Activated CD8-positive, alpha-beta memory T cell treated with anti-CD3 and anti-CD28 coated beads, Interleukin-2, amount 50 U/mL, for 1 hour (primary cell): ENCODE results near the gene FAM219A.

Experiments used
- DNase-seq: peaks from one replicate; pipeline ENCODE4 v3.0.0-alpha.2; 2020; ENCODE audit errors: extremely low read depth

FAM219A gene

DNA sequence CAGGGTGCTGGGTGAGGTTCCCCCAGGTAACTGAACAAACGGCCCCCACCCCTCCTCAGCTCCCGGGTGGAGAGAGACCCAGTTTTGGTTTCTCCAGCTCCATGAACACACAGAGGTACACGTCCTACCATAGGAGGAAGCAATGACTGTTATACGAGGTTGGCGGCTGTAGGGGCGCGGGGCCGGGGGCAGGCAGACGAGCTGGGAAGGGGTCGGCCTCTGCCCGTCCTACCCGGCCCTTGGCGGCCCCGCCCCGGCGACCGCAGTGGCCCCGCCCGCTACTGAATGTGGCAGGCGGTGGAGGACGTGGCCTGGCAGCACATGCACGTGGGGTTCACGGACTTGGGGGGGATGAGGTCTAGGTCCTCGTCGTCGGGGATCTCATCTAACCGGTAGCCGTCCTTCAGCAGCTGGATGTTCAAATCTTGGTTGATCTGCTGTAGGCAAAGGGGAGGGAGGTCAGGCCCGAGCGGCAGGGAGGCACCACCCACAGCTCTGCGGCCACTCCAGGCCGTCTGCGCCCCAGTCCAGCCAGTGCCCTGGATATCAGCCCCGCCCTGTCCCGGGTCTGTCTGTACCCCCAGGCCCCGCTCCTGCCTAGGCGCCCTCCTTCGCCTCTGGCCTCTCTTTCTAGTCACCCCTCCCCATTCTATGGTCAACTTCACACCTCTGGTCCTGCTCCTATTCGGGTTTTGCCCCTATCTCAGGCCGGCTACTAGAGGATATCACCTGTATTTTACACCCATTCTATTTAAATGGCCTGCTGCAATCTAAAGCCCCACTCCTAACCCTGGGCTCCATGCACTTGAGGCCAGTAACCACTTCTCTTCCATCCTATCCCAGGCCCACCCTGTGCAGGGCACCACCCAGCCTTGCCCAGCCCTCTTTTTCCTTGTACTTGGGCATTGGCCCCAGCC, 57.4 kb downstream of the FAM219A start:
- DNase-seq = no peak

GRCh38 chr9:34400275-34400674, 58.1 kb downstream of the FAM219A start:
- no peak for DNase-seq

- DNase-seq = no peak
Observed at GRCh38 chr9:34399729-34400128, 58.6 kb downstream of the FAM219A start.

DNA sequence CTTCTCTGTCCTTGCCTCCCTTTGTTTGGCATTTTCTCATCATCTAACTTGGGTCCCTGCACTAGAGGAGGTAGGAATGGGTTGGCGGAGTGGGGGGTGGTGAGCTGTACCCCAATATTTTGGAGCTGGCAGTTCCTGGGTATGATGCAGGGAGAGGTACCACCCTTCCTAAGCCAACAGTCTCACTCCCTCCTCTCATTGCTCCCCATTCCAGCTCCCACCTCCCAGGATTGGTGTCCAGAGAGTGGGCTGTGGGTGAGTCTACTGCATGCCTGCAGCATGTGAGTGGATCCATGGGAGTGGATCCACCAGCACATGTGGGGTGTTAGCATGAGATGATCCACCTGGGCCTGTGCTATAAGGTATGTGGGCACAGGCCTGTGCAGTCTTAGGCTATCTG, 59.5 kb downstream of the FAM219A start:
- DNase-seq = no peak

DNA sequence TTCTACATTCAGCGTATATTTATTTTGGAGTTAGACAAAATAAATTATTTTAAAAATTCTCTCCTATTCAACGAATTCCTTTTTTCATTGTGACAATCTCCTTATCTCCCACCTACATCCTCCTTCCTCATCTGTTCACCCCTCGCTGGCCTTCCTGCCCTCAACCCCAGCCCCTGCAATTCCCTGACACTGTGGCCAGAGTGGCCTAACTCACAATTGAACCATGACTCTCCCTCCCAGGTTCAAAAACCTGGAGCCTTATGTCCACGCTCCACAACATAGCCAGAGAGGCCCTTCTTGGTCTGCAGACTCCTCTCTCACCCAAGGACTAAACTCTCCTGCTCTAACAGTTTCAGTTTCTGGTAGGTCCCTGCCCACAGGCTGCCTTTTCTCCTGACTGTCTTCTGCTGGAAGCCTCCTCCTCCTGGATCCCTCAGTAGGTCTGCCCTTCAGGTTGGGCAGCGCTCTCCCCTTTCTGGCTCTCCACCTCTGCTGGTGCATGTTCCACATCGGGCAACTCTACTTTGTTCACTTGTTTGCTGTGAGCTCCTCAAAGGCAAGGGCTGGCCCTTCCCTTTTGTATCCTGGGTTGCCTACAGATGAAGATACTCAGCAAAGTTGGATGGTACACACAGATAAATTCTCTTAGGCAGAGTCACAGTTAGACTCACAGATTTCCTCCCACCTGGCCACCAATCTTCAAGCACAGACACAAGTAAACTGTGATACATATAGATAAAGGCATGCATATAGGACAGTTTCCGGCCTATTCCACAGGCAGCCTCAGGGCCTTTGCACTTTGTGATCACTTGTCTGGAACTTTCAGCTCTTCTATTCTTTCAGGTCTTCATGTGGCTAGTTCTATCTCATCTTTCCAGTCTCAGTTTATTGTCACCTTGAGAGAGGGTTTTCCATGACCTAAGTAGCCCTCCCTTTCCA, 61.8 kb downstream of the FAM219A start:
- no peak for DNase-seq

DNA sequence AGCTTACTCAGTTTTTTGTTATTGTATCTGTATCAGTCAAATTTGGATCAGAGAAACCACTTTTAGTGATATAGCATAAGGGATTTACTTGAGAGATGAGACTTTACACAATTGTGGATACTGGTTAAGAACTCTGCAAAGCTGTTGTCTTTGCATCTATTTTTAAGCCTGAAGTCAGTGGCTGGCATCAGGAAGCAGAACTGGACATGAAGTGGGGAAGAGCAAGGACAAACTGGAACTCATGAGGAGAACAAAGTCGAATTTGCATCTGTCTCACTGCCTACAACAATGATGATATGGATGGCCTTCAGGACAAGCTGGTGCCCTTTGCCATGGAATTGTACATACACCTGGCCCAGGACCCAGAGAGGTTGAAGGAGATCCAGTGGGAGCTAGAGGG, 65.9 kb downstream of the FAM219A start:
- DNase-seq = no peak

GRCh38 chr9:34387239-34387638, 71.1 kb downstream of the FAM219A start:
- no peak for DNase-seq

- DNase-seq = no peak
Observed at GRCh38 chr9:34386656-34387055, 71.7 kb downstream of the FAM219A start.

DNA sequence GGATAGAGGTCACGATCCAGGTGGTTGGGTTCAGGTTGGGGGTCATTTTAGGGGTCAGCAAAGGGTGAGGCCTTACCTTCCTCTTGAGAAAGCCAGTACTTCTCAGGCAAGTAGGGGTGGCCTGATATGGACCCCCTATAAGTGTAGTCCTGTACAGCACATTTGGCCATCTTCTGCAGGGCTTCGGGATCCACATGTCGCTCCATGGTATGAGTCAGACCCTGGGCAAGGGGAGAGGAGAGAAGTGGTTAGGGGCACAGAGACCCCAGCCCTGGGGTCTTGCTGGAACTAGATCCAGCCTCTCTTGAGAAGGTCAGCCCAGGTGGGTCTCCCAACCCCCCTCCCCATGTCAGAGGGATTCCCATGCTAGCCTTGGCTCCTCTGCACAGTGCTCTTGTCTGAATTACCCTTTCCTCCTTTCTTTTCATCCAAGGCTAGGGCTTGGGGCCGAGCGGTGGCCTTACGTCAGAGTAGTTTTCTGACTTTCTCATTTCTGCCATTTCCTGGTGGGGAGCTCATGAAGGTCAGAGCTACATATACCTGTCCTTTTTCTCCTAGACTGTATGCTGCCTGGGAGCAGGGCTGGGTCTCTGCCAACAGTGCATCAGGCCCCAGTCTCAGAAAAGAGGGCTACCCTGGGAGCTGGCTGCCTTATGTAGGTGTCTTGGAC, 72.7 kb downstream of the FAM219A start:
- no peak for DNase-seq

DNA sequence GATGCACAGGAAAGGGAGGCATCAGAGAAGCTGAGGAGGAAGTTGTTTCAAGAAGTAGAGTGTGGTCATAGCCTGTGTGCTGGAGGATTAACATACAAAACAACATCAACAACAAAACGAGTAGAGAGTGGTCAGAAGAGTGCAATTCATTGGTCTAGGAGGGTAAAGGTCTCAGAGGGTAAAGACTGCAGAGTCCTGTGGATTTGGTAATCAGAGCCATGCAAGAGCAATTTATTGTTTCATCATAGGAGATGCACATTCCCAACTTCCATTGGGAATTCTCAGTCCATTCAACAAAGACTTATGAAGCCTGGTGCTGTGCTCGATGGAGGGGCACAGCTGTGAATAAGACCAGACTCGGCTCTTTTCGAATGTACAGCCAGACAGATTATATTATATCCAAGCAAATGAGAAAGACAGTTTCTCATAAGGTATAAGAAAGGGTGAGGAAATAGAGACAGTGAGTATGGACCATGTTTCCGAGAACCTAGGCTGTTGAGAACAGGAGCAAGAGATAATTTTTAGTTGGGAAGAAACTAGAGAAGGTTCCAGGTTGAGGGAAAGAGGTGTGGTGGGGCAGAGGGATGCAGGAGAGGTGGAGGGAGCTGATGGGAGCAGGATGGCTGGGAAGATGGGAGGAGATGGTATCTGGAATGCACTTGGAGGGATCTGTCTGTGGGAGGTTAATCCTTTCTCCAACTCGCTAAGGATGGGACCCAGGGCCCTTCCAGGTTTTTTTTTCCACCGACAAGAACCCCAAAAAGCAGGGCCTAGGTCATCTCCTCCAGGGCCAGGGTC, 73.8 kb downstream of the FAM219A start:
- no peak for DNase-seq

- no peak for DNase-seq
Observed at GRCh38 chr9:34383904-34384303, 74.5 kb downstream of the FAM219A start.

- DNase-seq = no peak
Observed at GRCh38 chr9:34382879-34383278, 75.5 kb downstream of the FAM219A start.

- DNase-seq = no peak
Observed at GRCh38 chr9:34382054-34382453, 76.3 kb downstream of the FAM219A start.

DNA sequence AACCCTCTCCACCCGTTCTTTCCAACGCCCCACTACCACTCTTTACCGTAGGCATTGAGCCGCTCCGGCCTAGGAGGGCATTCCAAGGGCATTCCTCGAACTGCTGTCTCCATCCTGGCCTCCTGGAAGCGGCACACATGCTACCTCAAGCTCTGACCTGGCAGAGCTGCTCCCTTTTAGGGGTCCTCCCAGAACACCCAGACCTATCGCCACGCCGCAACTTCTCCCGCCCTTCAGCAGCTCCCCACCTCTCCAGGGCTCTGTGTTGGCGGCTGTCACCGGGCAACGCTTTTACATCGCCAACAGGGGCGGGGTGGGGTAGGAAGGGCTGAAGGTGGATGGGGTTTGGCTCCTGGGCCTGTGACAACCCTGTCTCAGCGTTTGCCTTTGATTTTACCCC, 77.0 kb downstream of the FAM219A start:
- no peak for DNase-seq

- no peak for DNase-seq
Observed at GRCh38 chr9:34380511-34381315, 77.7 kb downstream of the FAM219A start.

DNA sequence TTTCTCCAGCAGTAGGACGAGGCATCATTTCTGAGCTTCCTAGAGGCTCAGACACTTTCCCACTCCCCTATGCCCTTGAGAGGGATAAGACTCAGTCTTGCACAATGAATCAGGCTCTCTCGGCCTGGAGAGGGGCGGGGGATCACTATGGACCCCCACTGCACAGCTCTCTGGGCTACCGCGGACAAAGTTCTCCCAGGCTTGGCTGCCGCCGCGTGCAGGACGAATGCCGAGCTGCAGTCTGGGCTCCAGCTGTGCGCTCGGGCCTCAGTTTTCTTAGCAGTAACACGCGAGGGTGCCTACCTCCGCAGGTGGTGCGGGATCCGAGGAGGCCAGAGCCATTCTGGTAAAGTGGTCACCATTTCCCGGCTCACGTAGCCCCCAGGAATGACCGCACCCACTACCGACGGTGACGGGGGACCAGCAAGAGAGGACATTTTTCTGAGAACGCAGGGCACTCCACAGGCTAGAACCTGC, 78.3 kb downstream of the FAM219A start:
- DNase-seq = no peak

DNA sequence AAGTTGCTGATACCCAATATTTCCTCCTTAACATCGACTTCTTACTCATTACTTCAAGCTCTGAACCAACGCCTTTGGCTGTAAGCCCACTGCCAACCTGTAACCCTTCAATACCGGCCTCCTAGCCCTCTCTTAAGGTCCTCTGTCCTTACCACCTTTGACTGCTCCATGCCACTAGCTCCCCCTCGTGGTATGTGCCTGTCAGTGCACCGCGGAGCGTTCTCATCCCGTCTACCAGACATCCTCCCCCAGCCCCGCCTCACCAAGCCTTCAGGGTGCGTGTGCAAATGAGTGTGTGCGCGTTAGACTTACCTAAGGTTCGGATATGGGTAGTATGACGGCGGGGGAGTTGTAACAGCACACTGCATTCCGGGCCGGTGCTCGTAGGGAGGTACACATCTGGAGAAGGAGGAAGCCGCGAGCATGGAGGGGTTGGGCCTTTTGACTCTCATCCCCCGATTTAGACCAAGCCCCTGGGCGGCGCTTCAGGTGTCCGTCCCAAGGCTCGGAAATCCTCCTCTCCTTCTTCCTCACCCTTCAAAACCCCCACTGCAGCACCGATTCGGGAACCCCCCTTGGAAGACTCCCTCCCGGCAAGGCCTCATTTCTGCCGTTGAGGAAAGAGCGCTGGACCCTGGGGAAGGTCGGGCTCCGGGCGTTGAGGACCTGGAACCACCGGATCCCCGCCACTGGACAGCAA, 78.9 kb downstream of the FAM219A start:
- peak; percentile 74 for DNase-seq

DNA sequence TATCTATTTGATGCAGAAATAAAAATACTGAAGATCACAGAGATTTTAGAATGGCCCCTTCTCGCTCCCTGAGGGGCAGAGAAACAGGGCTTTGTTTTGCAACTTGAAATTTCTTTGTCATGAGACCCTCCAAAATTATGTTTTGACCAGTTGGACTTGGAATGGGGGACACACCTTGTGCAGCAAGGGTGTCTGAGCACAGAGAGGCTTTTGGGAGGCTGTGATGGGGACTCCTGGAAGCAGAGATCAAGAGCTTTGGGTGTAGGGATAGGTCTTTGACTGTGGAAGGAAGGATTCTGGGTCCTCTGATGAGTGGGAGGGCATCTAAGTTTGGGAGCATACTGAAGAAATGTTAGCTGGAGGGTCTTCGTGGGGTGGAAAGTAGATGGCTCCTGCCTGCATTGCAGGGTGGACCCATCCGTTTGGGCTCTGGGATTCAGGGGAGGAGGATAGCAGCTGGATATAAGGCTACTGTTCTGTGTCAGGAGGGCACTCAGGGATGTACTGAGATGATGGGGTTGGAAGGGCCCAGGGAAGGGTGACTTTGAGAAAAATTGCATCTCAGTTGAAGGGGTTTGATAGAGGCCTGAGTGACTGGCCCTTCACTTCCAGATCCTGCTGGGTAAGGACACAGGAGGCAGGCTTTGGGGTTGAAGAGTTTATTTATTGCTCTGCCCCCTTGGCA, 79.9 kb downstream of the FAM219A start:
- DNase-seq = no peak

DNA sequence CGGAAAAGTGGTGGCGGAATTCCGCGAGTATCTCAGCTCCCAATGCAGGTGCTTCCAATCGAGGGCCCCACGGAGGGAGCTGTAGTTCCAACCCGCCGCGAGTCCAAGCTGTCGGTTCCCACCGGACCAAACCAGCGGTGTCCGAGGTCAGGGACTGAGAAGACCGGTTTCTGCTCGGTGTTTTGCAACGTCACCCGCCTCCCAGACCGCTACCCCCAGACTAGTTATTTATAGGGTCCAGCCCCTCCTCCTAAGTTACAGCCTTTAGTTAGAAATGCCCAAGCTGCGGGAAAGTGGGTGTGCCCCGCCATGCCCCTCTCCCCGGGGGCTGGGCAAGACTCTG, 81.0 kb downstream of the FAM219A start:
- no peak for DNase-seq
